SK-N-SH treated with all-trans-retinoic acid at 6 μM for 48 hours (cell line): ENCODE results near the gene PSMA6.
"Not testable (repeated sequence)": the region's sequence is repeated elsewhere in the genome, so short reads cannot be mapped to it uniquely, and the experiment has no call there.

Experiments used
- ATAC-seq: fragments of 200-7000 bp; cut with Tn5 transposase; 3 replicates; pipeline ENCODE4 v1.9.1; 2020; ENCODE audit warnings: mild to moderate bottlenecking, moderate library complexity
- CSDC2 ChIP-seq: fragments of 250-450 bp; sonication (Bioruptor Pico); IDR thresholded peaks from 2 replicates; pipeline ENCODE4 v1.5.0; 2020; ENCODE audit warnings: mild to moderate bottlenecking, moderate library complexity
- ESRRG ChIP-seq: fragments of 250-450 bp; sonication (Bioruptor Pico); IDR thresholded peaks from 2 replicates; pipeline ENCODE4 v1.6.1; 2021; ENCODE audit warnings: mild to moderate bottlenecking
- ISL1 ChIP-seq: fragments of 250-450 bp; sonication (Bioruptor Pico); IDR thresholded peaks from 2 replicates; pipeline ENCODE4 v2.1.2; 2022; ENCODE audit warnings: mild to moderate bottlenecking, moderate library complexity
- POU6F1 ChIP-seq: fragments of 250-450 bp; sonication (Bioruptor Pico); IDR thresholded peaks from 2 replicates; pipeline ENCODE4 v1.8.0; 2021; ENCODE audit warnings: low read depth, mild to moderate bottlenecking, moderate library complexity, borderline replicate concordance
- PPARA ChIP-seq: fragments of 250-450 bp; sonication (Bioruptor Pico); IDR thresholded peaks from 2 replicates; pipeline ENCODE4 v1.5.0; 2020; ENCODE audit warnings: mild to moderate bottlenecking, borderline replicate concordance
- RARB ChIP-seq: fragments of 250-450 bp; sonication (Bioruptor Pico); IDR thresholded peaks from 2 replicates; pipeline ENCODE4 v1.8.0; 2021; ENCODE audit warnings: mild to moderate bottlenecking, moderate library complexity
- SNAI2 ChIP-seq: fragments of 250-450 bp; sonication (Bioruptor Pico); IDR thresholded peaks from 2 replicates; pipeline ENCODE4 v1.5.0; 2020; ENCODE audit warnings: mild to moderate bottlenecking, moderate library complexity
- TCF4 ChIP-seq: fragments of 250-450 bp; sonication (Bioruptor Pico); IDR thresholded peaks from 2 replicates; pipeline ENCODE4 v1.8.0; 2021; ENCODE audit warnings: mild to moderate bottlenecking, moderate library complexity, borderline replicate concordance
- ZC3H10 ChIP-seq: fragments of 250-450 bp; sonication (Bioruptor Pico); IDR thresholded peaks from 2 replicates; pipeline ENCODE4 v1.5.1; 2021; ENCODE audit warnings: mild to moderate bottlenecking, moderate library complexity
- ZFP3 ChIP-seq: fragments of 250-450 bp; sonication (Bioruptor Pico); IDR thresholded peaks from 2 replicates; pipeline ENCODE4 v1.5.0; 2020; ENCODE audit warnings: mild to moderate bottlenecking, moderate library complexity
- ZFP30 ChIP-seq: fragments of 450-650 bp; formaldehyde crosslinking; IDR thresholded peaks from 2 replicates; pipeline ENCODE4 v1.5.0; 2022; ENCODE audit warnings: mild to moderate bottlenecking, moderate library complexity
- ZNF70 ChIP-seq: fragments of 450-650 bp; formaldehyde crosslinking; IDR thresholded peaks from 2 replicates; pipeline ENCODE4 v1.5.0; 2020; ENCODE audit warnings: mild to moderate bottlenecking, moderate library complexity
- ZNF8 ChIP-seq: fragments of 450-650 bp; formaldehyde crosslinking; IDR thresholded peaks from 2 replicates; pipeline ENCODE4 v1.5.0; 2020; ENCODE audit warnings: mild to moderate bottlenecking, moderate library complexity
- TF ChIP-seq, protein P1 (sequence below): fragments of 250-450 bp; sonication (Bioruptor Pico); IDR thresholded peaks from 2 replicates; pipeline ENCODE4 v1.5.1; 2020; ENCODE audit warnings: low read depth, mild to moderate bottlenecking, moderate library complexity
- TF ChIP-seq, protein P2 (sequence below): fragments of 250-450 bp; sonication (Bioruptor Pico); IDR thresholded peaks from 2 replicates; pipeline ENCODE4 v1.5.0; 2020; ENCODE audit warnings: mild to moderate bottlenecking, moderate library complexity

Gene PSMA6

DNA sequence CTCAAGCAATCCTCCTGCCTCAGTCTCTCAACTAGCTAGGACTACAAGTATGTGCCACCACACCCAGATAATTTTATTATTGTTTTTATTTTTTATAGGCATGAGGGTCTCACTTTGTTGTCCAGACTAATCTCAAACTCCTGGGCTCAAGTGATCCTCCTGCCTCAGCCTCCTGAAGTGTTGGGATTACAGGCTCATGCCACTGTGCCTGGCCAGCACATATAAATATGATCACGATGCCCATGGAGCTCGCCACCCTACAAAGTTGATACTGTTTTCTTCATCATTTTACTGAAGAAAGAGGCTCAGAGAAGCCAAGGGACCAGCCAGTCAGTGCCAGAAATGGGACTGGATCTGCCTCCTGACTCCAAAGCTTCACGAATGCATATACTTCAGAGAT, 59.3 kb downstream of the PSMA6 start:
- no peak for TF ChIP-seq SNAI2 (CRISPR knock-in tag)
- ATAC-seq = no peak

DNA sequence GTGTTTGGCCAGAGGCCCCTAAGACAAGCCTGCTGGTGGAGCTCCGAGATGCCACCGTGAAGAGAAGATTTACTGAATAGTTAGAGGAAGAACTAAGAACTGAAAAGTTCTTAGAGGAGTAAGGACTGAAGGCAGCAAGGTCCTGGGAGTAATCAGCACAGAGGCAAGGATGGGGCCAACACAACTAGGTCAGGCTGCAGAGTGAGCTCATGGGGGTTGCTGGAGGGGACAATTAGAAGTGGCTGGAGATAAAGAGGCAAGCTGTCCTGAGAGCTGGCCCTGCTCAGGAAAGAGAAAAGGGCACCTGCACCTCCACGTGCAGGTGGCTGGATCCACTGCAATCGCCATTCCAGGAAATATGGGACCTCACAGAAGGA, 59.7 kb downstream of the PSMA6 start:
- ATAC-seq = no peak
- TF ChIP-seq ZFP3 (no peak), POU6F1 (CRISPR knock-in tag) (no peak), ISL1 (CRISPR knock-in tag) (no peak), ZNF8 (CRISPR knock-in tag) (no peak), SNAI2 (CRISPR knock-in tag) (no peak), ESRRG (no peak), CSDC2 (no peak), ZNF70 (CRISPR knock-in tag) (no peak)
- TF ChIP-seq, protein P1, sequence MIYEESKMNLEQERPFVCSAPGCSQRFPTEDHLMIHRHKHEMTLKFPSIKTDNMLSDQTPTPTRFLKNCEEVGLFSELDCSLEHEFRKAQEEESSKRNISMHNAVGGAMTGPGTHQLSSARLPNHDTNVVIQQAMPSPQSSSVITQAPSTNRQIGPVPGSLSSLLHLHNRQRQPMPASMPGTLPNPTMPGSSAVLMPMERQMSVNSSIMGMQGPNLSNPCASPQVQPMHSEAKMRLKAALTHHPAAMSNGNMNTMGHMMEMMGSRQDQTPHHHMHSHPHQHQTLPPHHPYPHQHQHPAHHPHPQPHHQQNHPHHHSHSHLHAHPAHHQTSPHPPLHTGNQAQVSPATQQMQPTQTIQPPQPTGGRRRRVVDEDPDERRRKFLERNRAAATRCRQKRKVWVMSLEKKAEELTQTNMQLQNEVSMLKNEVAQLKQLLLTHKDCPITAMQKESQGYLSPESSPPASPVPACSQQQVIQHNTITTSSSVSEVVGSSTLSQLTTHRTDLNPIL = no peak
- TF ChIP-seq, protein P2, sequence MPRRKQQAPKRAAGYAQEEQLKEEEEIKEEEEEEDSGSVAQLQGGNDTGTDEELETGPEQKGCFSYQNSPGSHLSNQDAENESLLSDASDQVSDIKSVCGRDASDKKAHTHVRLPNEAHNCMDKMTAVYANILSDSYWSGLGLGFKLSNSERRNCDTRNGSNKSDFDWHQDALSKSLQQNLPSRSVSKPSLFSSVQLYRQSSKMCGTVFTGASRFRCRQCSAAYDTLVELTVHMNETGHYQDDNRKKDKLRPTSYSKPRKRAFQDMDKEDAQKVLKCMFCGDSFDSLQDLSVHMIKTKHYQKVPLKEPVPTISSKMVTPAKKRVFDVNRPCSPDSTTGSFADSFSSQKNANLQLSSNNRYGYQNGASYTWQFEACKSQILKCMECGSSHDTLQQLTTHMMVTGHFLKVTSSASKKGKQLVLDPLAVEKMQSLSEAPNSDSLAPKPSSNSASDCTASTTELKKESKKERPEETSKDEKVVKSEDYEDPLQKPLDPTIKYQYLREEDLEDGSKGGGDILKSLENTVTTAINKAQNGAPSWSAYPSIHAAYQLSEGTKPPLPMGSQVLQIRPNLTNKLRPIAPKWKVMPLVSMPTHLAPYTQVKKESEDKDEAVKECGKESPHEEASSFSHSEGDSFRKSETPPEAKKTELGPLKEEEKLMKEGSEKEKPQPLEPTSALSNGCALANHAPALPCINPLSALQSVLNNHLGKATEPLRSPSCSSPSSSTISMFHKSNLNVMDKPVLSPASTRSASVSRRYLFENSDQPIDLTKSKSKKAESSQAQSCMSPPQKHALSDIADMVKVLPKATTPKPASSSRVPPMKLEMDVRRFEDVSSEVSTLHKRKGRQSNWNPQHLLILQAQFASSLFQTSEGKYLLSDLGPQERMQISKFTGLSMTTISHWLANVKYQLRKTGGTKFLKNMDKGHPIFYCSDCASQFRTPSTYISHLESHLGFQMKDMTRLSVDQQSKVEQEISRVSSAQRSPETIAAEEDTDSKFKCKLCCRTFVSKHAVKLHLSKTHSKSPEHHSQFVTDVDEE (CRISPR knock-in tag) = no peak

GRCh38 chr14:35352274-35353233, 60.4 kb downstream of the PSMA6 start:
- no peak for ATAC-seq
- TF ChIP-seq SNAI2 (CRISPR knock-in tag) (no peak), ESRRG (no peak), TCF4 (CRISPR knock-in tag) (no peak)

GRCh38 chr14:35353409-35354172, 61.4 kb downstream of the PSMA6 start:
- no peak for TF ChIP-seq ZNF8 (CRISPR knock-in tag)
- ATAC-seq = no peak

DNA sequence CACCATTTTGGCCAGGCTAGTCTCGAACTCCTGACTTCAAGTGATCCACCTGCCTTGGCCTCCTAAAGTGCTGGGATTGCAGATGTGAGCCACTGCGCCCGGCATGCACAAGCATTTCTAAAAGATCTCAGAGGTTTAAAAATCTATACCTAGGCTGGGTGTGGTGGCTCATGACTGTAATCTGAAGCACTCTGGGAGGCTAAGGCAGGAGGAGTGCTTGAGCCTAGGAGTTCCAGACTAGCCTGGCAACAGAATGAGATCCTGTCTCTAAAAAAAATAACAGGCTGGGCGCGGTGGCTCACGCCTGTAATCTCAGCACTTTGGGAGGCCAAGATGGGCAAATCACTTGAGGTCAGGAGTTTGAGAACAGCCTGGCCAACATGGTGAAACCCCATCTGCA, 63.1 kb downstream of the PSMA6 start:
- ATAC-seq = not testable (repeated sequence)

- ATAC-seq = peak; percentile 54
- TF ChIP-seq ISL1 (CRISPR knock-in tag) = 0 out of 2 replicates have a peak, but pooled peaks have one; percentile 10
- no peak for TF ChIP-seq TCF4 (CRISPR knock-in tag)
- peak; percentile 78 for TF ChIP-seq ZFP3
- TF ChIP-seq, all 23 proteins: peak for 2
These were observed 64.0 kb downstream of the PSMA6 start for GRCh38 chr14:35355981-35356841.

DNA sequence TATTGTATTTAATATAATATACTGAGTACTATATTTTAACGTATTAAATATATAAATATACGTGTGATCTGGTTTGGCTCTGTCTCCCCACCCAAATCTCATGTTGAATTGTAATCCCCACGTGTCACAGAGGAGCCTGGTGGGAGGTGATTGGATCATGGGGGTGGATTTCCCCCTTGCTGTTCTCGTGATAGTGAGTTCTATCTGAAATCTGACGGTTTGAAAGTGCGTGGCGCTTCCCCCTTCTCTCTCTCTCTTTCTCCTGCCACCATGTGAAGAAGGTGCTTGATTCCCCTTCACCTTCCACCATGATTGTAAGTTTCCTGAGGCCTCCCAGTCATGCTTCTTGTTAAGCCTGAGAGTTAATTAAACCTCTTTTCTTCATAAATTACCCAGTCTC, 67.5 kb downstream of the PSMA6 start:
- not testable (repeated sequence) for ATAC-seq

DNA sequence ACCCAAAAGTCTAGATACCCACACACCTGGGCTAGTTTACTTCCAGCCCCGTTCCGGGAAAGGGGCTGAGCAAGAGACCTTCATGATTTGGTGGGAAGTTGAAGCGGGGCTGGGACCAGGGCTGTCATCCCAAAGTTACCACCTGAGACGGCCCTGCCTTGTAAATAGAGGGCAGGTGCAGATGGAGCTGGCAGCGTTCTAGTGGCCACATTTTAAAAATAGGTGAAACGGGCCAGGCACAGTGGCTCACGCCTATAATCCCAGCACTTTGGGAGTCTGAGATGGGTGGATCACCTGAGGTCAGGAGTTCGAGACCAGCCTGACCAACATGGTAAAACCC, 68.9 kb downstream of the PSMA6 start:
- no peak for ATAC-seq
- TF ChIP-seq, protein P2 (CRISPR knock-in tag) = no peak
- TF ChIP-seq ZC3H10 (CRISPR knock-in tag) (no peak), RARB (CRISPR knock-in tag) (no peak), TCF4 (CRISPR knock-in tag) (no peak), PPARA (no peak), ZFP30 (CRISPR knock-in tag) (no peak), ZNF8 (CRISPR knock-in tag) (no peak), CSDC2 (no peak)
- TF ChIP-seq, protein P1 = no peak
